Hepatocyte (in vitro differentiated cells): ENCODE data around the gene MTHFR. TPM values are rescaled to one million over a fixed set of nuclear protein-coding genes. Genes with fewer than 3 reads are reported as not detected.

Source experiments
- DNase-seq: peaks from one replicate; pipeline ENCODE4 v3.0.0-alpha.2; 2016; ENCODE audit warnings: low spot score
- H2AFZ ChIP-seq: fragments of 200-600 bp; sonication (generic); 2 replicates; pipeline ENCODE4 v1.6.0; 2016; ENCODE audit warnings: antibody characterized with exemption, mild to moderate bottlenecking
- H3K27ac ChIP-seq: fragments of 200-600 bp; sonication (generic); 2 replicates; pipeline ENCODE4 v1.5.1; 2016; ENCODE audit warnings: mild to moderate bottlenecking
- H3K27me3 ChIP-seq: fragments of 200-600 bp; sonication (generic); 2 replicates; pipeline ENCODE4 v1.6.1; 2016
- H3K36me3 ChIP-seq: fragments of 200-600 bp; sonication (generic); replicated peaks from 2 replicates; pipeline ENCODE4 v1.5.1; 2016; ENCODE audit warnings: low read depth; ENCODE audit not compliant: insufficient read depth
- H3K4me1 ChIP-seq: fragments of 200-600 bp; sonication (generic); 2 replicates; pipeline ENCODE4 v1.5.1; 2016; ENCODE audit warnings: mild to moderate bottlenecking, moderate library complexity; ENCODE audit not compliant: insufficient read depth
- H3K4me2 ChIP-seq: fragments of 200-600 bp; sonication (generic); 2 replicates; pipeline ENCODE4 v1.6.0; 2016
- H3K4me3 ChIP-seq: fragments of 200-600 bp; sonication (generic); 2 replicates; pipeline ENCODE4 v1.5.1; 2016; ENCODE audit warnings: mild to moderate bottlenecking
- H3K79me2 ChIP-seq: fragments of 200-600 bp; sonication (generic); 2 replicates; pipeline ENCODE4 v1.6.0; 2017; ENCODE audit warnings: mild to moderate bottlenecking
- H3K9me2 ChIP-seq: fragments of 200-600 bp; sonication (generic); replicated peaks from 2 replicates; pipeline ENCODE4 v1.6.0; 2017; ENCODE audit warnings: mild to moderate bottlenecking; ENCODE audit not compliant: insufficient read depth
- H3K9me3 ChIP-seq: fragments of 200-600 bp; sonication (generic); 2 replicates; pipeline ENCODE4 v1.5.1; 2016; ENCODE audit warnings: low read depth, mild to moderate bottlenecking
- H4K20me1 ChIP-seq: fragments of 200-600 bp; sonication (generic); 2 replicates; pipeline ENCODE4 v1.6.0; 2016; ENCODE audit warnings: mild to moderate bottlenecking; ENCODE audit not compliant: insufficient read depth, poor library complexity, severe bottlenecking
- CTCF ChIP-seq: fragments of 200-600 bp; sonication (generic); IDR thresholded peaks from 2 replicates; pipeline ENCODE4 v1.5.1; 2016; ENCODE audit warnings: antibody characterized with exemption, mild to moderate bottlenecking; ENCODE audit not compliant: poor library complexity
- EZH2 ChIP-seq: fragments of 200-600 bp; sonication (generic); IDR thresholded peaks from 2 replicates; pipeline ENCODE4 v1.6.1; 2016; ENCODE audit warnings: antibody characterized with exemption, mild to moderate bottlenecking, borderline replicate concordance
- EZH2phosphoT487 ChIP-seq: fragments of 200-600 bp; sonication (generic); IDR thresholded peaks from one replicate; pipeline ENCODE4 v1.6.1; 2018; ENCODE audit warnings: antibody characterized with exemption, mild to moderate bottlenecking, low read depth, moderate library complexity; ENCODE audit not compliant: unreplicated experiment, severe bottlenecking
- WGBS: methylation state at CpG from one replicate; pipeline ENCODE4 v1.1.6; 2016; ENCODE audit warnings: low lambda C conversion rate; ENCODE audit errors: missing lambda C conversion rate; 5-methylcytosine and 5-hydroxymethylcytosine counted together
- polyA plus RNA-seq: library from polyadenylated mRNA; unstranded; fragments of >200 nt; fragmentation: Nextera tagmentation; extraction: Ambion mirVana; gene quantifications from 2 replicates; pipeline ENCODE4 v1.2.1, GENCODE V29; 2016
- total RNA-seq: library from RNA; depleted of rRNA; stranded (reverse); fragments of >200 nt; gene quantifications from 2 replicates; pipeline ENCODE4 v1.2.3, GENCODE V29; 2014

Gene MTHFR
- total and polyA plus RNA-seq, 2 experiments from 2014 or later, result 17.6 to 31.0 TPM

GRCh38 chr1:11784256-11784992, 21.3 kb downstream of the MTHFR start:
- TF ChIP-seq EZH2 (no peak), CTCF (no peak), EZH2phosphoT487 (no peak)
- H3K27ac ChIP-seq, result no peak overlapping the region
- H3K36me3 ChIP-seq, result no peaks in the 10 kb centered on the region
- H2AFZ ChIP-seq, result no peak overlapping the region
- no peaks in the 10 kb centered on the region for H3K9me2 ChIP-seq
- 80% methylated on average over 21 of the region's 21 CpGs for WGBS
- DNase-seq, result no peak
- H3K9me3 ChIP-seq, result no peaks in the 10 kb centered on the region
- peaks cover 27% of the 10 kb centered on the region for H3K4me1 ChIP-seq
- no peaks in the 10 kb centered on the region for H4K20me1 ChIP-seq
- H3K79me2 ChIP-seq, result no peaks in the 10 kb centered on the region
- peak overlapping the region; percentile 80 for H3K4me2 ChIP-seq
- no peaks in the 10 kb centered on the region for H3K27me3 ChIP-seq
- no peak overlapping the region for H3K4me3 ChIP-seq

- Histone ChIP-seq H3K4me2 (no peak overlapping the region), H3K9me2 (no peaks in the 10 kb centered on the region), H3K9me3 (no peaks in the 10 kb centered on the region), H3K4me3 (no peak overlapping the region), H3K36me3 (no peaks in the 10 kb centered on the region), H3K79me2 (no peaks in the 10 kb centered on the region), H3K27me3 (no peaks in the 10 kb centered on the region), H3K27ac (no peak overlapping the region), H4K20me1 (no peaks in the 10 kb centered on the region), H3K4me1 (peaks cover 27% of the 10 kb centered on the region), H2AFZ (no peak overlapping the region)
- DNase-seq, result no peak
- TF ChIP-seq EZH2phosphoT487 (no peak), CTCF (no peak), EZH2 (no peak)
- whole genome bisulfite sequencing, result 87% methylated on average over 6 of the region's 6 CpGs
Observed at GRCh38 chr1:11783556-11783955, 22.2 kb downstream of the MTHFR start.

DNA sequence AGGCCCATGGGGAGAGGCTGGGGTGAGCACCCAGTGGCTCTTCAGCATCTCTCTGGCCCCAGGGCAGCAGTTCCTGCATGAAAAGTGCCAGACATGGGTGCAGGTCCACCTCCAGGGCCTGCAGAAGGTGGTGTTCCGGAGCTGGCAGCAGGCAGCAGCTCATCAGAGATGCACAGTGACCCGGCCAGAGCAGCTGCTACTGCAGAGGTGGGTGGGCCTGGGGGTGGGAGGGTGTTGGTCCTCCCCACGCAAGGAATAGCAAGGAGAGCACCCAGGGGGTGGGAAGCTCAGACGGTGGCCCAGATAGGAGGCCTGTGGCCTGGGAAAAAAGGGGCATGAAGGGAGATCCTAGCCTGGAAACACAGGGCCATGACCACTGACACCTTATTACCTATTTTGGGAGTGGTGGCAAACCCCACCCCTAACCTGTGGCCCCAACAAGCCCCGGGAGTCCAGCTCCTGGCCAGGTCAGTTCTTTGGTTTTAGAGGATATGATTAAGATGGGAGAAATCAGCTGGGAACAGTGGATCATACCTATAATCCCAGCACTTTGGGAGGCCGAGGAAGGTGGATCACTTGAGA, 23.5 kb downstream of the MTHFR start:
- Histone ChIP-seq H3K27ac (no peak overlapping the region), H3K4me2 (no peak overlapping the region), H3K9me3 (no peaks in the 10 kb centered on the region), H4K20me1 (no peaks in the 10 kb centered on the region), H3K27me3 (no peaks in the 10 kb centered on the region), H3K36me3 (no peaks in the 10 kb centered on the region), H3K4me3 (no peak overlapping the region), H3K9me2 (no peaks in the 10 kb centered on the region), H3K4me1 (peaks cover 17% of the 10 kb centered on the region), H2AFZ (no peak overlapping the region), H3K79me2 (no peaks in the 10 kb centered on the region)
- no peak for TF ChIP-seq CTCF
- DNase-seq, result no peak
- WGBS, result 85% methylated on average over 6 of the region's 6 CpGs
